Activated naive CD4-positive, alpha-beta T cell treated with Interleukin-2 at 50 U/mL for 16 hours (primary cell): ENCODE results near the gene PRDM5.
"Not testable (repeated sequence)": the region's sequence is repeated elsewhere in the genome, so short reads cannot be mapped to it uniquely, and the experiment has no call there.

Experiments
- DNase-seq: peaks from one replicate; pipeline ENCODE4 v3.0.0-alpha.2; 2020

PRDM5 gene

DNA sequence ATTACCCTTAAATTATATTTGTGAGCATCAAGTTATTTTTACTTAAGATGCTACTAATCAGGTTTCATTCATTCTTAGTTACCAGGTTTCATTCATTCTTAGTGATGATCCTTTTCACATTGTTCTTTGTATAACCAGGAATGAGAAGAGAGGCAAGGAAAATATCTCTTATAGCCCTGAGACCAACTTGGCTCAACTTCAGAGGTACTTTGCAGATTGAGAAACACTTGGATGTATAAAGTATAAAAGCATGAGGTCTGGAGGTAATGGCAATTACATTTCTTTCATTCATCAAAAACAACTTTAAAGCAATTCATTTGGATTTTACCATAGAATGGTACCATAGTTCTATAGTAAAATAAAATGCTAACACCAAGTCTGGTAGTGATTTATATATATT is 231.0 kb downstream of the PRDM5 start:
- DNase-seq, result no peak

DNA sequence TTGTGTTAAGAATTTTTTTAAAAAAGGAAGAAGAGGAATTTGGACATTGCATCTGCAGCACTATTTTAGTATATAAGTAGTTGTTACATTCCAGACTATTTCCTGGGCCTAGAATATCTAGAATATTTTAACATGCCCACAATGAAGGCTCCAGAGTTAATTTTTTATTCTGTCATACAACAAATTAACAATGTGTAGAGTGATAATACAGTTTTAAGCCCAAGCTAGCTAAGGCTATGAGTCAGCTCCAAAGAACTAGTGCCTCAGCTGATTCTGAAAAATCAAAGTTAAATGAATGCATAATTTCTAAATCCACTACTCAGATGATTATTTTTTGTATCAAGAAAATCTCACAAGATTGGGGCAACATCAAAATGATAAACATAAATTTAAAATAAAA is 231.4 kb downstream of the PRDM5 start:
- DNase-seq, result no peak

DNA sequence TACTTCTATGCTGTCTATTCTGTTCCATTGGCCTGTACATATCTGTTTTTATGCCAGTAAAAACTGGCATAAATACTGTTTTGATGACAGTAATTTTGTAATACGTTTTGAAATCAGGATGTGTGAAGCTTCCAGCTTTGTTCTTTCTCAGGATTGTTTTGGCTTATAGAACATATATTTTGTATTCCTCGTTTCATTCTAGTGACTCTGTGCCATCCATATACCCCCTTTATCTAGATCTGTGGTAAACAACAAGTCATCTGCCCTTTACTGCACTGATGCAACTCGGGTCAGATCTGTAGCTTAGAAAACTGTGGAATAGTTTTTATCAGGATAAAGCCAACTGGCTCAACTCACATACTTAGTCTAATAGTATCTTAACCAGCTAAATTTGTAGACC is 233.7 kb downstream of the PRDM5 start:
- no peak for DNase-seq

DNA sequence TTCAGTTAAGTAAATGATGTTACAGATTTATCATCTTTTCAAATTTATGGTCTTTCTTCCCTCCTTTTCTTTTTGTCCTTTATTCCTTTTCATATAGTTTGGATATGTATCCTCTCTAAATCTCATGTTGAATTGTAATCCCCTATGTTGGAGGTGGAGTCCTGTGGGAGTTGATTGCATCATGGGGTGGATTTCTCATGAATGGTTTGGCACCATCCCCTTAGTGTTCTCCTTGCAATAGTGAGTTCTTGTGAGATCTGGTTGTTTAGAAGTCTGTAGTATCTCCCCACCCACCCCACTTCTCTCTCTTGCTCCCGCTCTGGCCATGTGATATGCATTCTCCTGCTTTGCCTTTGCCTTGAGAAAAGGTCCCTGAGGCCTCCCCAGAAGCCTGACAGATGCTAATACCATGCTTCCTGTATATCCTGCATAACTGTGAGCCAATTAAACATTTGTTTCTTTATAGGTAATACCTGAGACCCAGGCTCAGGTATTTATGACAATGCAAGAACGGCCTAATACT is 236.7 kb downstream of the PRDM5 start:
- no peak for DNase-seq

DNA sequence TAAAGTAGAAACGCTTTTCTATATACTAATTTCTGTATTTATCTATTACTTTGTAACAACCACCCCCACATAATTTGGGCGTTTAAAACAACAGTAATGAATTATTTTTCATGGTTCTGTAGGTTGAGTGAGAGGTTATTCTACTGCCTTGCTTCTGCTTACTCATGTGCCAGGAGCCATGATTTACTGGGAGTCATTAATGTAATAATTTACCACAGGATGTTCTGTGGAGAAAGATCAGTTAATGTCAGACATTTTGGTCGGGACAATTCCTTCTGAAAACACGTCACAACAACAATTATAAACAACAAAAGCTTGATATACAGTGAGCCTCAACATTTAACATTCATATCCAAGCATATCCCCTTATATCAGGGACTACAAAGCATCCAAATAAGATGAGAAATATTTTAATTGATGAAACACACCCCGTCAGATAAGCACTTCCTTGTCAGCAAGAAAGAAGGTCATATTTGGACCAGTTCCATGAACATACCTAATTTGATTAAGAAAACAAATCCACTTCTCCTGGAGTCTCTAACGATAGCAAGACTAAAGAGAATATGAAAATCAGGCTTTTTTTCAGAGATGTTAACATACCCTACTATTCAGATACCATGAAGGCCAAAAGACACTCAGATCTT is 238.5 kb downstream of the PRDM5 start:
- DNase-seq, result no peak

DNA sequence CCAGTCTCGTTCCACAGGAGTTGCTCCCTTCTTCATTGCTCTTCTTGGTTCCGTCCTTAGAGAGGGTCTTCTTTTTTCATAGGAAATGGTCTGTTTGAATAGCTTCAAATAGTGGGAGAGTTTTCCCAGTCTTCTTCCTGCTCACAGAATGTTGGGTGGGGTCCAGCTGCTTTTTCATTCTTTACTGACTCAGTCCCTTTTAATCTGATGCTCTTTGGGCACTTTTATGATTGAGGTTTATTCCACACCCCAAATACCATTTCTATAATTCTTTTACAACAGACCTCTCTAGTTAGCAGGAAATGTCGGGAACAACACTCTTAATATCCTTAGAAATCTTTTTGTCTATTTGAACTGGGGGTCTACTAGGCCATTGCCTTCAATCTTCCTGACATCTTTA is 239.5 kb downstream of the PRDM5 start:
- no peak for DNase-seq

DNA sequence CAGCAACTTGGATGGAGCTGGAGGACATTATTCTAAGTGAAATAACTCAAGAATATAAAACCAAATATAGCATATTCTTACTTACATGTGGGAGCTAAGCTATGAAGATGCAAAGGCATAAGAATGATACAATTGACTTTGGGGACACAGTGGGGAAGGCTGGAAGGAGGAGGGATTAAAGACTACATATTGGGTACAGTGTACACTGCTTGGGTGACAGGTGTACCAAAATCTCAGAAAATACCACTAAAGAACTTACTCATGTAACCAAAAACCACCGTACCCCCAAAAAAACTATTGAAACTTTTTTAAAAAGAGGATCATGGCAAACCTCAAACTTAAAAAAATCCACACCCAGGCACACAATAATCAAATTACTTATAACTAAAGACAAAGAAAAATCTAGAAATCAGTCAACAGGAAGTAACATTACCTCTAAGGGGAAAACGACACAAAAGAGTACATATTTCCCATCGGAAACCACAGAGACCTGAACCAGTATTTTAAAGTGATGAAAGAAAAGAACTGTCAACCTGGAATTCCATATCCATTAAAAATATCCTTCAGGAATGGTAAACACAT is 241.8 kb downstream of the PRDM5 start:
- DNase-seq, result no peak

DNA sequence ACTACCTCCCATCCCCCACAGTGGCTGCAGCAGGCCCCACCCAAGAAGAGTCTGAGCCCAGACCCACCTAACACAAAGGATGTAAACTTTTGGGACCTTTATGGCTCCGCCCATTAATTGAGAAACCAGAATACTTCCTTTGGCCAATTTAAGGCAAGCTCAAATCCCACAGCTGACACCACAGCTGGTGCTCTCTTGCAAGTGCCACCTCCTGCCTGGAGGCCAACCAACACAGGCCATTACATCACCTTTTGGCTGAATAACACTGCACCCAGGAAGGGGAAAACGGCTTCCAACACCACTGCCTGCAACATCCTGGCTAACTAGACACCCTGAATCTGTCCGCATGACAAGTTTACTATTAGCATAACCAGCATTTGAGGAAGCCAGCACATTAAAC is 248.8 kb downstream of the PRDM5 start:
- no peak for DNase-seq

DNA sequence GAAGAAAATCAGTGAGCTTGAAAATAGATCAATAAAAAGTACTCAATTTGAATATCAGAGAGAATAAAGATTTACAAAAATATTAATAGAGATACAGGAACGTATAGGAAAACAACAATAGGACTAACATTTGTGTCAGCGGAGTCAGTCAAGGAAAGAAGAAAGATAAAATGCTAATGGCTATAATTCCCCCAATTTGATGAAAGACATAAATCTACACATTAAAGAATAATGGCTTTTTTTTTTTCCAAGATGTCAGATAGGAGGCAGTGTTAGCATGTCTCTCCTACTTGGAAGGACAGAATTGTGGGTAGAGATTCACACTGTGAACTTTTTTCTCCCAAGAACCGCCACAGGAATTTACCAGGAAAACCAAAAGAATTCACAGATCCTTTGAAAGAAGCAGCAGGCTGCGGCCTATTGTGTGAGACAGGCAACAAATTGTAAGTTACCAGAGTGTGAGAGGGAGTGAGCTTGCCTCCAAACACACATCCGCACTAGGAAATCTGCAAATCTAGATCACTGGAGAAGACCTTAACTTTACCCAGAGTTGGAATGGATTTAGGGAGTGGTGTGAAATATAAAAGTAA is 249.9 kb downstream of the PRDM5 start:
- no peak for DNase-seq

DNA sequence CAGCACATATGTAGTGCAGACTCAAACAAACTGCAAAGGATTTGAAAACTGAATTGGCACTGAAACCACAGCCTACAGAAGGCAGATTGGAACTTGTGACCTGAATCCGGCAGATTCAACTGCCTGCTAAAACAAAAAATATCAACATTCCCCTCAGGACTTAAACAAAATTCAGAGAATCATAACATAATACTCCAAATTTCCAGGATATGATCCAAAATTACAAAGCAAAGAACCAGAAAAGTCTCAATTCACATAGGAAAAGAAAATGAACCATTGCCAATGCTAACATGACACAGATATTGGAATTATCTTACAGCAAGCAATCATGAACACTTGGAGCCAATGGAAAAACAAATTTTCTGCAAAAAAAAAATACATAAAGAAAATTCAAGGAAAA is 250.4 kb downstream of the PRDM5 start:
- DNase-seq, result no peak

DNA sequence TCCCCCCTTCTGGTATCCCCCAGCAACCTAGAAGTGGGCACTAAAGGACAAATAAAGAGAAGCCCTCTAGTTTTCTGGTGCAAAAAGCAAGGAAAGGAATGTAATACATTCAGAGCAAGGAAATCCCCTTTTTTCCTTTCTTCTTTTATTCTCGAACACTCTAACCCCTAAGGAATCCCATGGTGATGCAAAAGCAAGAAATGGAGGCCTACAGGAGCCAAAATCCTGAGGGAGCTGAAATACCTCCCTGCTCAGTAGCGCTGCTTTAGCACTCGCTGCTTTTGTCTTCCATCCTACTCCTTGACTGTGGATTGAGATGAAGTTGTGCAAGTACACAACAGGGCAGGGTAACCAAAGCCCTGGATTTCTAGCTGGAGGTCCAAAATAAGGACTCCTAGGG is 251.0 kb downstream of the PRDM5 start:
- DNase-seq, result no peak

DNA sequence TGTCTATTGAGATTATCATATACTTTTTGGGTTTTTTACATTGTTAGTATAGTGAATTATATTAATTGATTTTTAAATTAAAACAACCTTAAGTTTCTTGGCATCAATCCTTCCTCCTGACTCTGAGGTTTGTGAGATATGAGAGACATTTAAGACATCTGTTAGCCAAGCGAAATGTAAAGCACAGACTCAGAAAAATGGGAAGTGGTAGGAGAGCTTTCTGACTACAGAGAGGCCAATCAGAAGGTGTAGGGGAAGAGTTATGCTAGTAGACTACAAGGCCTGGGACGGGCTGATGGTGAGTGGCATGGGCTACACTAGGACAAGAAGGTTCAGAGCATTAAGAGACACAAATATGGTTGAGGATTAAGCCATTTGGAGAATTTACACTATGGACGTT is 255.4 kb downstream of the PRDM5 start:
- no peak for DNase-seq

DNA sequence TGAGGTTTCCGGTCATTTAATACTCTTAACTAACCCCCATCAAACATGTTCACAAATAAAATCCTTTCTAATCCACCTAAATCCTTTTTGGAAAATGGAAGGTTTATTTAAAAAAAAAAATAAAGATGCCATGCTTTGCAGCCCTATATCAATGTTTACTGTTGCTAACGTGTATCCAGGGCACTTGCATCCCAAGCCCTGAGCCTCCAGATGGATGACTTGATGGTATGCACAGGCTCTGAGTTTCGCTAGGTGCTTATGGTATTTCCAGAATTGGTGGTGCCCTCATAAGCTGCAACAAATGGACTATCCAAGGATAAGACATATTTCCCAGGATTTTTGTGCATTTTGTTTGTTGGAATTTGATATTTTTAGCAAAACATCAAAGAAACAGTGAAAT is 257.7 kb downstream of the PRDM5 start:
- DNase-seq, result no peak

DNA sequence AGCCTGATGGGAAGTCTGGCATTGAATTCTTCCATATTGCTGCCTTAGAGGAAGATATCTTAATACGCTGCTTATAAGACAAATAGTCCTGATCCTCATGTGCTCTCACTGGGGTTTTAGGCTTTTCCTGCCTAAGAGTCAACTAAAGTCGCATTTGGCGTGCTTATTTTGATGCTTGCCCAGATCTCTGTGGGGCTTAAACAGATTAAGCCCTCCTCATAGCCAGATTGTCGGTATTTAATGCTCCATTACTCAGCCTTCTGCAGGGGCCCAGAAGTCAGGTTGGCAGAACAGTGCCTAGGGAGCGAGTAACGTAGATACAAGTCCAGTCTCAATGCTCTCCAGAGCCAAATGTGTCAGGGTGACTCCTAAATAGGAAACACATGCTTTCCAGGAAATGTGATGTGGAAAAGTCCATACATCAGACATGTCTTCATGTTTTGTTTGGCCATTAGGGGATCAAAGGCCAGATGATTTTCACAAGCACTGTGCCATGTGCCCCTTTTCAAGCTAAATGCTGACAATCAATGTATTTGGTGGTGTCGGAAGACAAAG is 262.8 kb downstream of the PRDM5 start:
- no peak for DNase-seq

DNA sequence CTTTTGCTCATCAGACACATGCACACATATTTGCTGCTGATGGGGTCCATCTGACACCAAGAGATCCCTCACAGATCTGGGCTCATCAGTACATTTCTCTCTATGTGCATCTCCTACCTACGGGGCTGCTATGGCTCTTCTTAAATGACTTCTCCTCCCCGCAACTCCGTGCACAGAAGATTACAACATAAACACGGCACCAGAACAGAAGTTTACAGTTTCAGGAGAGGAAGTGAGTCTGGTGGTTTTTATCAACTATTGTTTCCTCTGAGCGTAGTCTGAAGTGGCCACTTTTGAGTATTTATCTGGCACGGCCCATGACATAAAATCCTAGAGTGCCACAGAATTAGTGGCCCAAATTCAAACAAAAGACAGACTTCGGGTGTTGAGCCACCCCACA is 263.8 kb downstream of the PRDM5 start:
- no peak for DNase-seq

DNA sequence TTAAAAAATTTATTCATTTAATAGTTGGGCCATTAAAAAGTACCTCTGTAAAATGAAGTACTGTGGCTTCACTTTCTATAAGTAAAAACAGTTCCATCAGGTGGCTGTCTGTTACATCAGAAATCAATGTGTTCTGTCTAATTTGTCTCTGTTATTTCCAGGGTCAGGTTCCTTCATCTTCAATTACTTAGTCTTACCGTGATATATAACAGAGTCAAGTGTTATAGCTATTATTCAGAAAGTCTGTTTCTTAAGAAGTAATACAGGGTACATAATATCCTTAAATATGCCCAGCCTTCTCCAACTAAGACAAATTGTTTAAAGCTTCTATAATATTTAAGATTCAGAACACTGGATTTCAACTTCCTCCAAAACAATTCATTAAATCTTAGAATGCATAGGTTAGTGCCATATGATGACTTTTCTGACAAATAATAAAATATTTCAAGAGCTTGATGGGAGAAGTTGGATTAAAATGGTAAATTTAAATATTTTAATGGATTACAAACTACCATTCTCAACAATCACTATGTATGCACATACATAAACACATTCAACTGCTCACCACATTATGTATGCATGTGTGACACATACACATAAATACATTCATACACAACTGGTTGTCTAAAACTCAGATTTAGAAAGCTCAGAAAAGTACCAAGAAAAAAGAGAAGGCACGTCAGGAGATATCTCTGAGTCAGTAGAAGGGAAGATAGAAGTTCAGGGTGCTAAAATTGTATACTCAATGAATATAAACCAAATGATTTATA is 268.5 kb downstream of the PRDM5 start:
- no peak for DNase-seq

DNA sequence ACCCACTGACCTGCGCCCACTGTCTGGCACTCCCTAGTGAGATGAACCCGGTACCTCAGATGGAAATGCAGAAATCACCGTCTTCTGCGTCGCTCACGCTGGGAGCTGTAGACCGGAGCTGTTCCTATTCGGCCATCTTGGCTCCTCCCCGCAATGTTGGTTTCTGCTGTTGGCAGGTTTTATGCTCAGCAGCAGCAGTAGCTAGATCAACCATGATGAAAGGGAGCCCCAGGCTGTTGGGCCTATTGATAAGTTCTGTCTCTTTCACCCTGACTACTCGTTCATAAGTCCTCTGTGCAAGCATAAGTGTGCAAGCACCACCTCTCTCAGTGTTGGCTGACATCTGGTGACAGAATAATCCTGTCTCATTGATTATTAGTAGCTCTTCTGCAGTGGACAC is 274.2 kb downstream of the PRDM5 start:
- DNase-seq, result not testable (repeated sequence)
